Body of pancreas (tissue), 4 donors: Measurements from ENCODE around the gene C11orf68.

Source experiments
- POLR2A ChIP-seq, 3 donors: fragments of 450-650 bp; IDR thresholded peaks; one replicate each; pipeline ENCODE4 v1.6.1; 2016; ENCODE audit warnings: antibody characterized with exemption in 3 of 3, mild to moderate bottlenecking in 2 of 3
- TF ChIP-seq, protein P1 (sequence below), 7 experiments: fragments of 450-650 bp in 4 of 7; fragments of 200-600 bp in 3 of 7; sonication (generic) in 3 of 7; IDR thresholded peaks; one replicate each; pipeline ENCODE4 v1.5.1; 2016 to 2019; ENCODE audit warnings: antibody characterized with exemption in 7 of 7

- TF ChIP-seq, protein P1, sequence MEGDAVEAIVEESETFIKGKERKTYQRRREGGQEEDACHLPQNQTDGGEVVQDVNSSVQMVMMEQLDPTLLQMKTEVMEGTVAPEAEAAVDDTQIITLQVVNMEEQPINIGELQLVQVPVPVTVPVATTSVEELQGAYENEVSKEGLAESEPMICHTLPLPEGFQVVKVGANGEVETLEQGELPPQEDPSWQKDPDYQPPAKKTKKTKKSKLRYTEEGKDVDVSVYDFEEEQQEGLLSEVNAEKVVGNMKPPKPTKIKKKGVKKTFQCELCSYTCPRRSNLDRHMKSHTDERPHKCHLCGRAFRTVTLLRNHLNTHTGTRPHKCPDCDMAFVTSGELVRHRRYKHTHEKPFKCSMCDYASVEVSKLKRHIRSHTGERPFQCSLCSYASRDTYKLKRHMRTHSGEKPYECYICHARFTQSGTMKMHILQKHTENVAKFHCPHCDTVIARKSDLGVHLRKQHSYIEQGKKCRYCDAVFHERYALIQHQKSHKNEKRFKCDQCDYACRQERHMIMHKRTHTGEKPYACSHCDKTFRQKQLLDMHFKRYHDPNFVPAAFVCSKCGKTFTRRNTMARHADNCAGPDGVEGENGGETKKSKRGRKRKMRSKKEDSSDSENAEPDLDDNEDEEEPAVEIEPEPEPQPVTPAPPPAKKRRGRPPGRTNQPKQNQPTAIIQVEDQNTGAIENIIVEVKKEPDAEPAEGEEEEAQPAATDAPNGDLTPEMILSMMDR (IDR thresholded peaks at IDR 0.05) = no peak
- no peak for TF ChIP-seq POLR2A (IDR thresholded peaks at IDR 0.05)
Observed at GRCh38 chr11:65921033-65921555, 2.2 kb upstream of the C11orf68 start.
